ENCODE data around the gene RNU1-4.
"Not testable (repeated sequence)": the region's sequence is repeated elsewhere in the genome, so short reads cannot be mapped to it uniquely, and the experiment has no call there.

GRCh38 chr1:16752770-16753169, 12.5 kb downstream of the RNU1-4 start:
- TF ChIP-seq CTCF, POLR2A (IDR thresholded peaks at IDR 0.05): not testable (repeated sequence)

Measured in body of pancreas (tissue), 4 donors.